AG10803 (cell line): ENCODE data around the gene ALDH1A2.

Experiments used
- DNase-seq: peaks from one replicate; pipeline ENCODE4 v3.0.0; 2010; ENCODE audit warnings: low read depth
- H3K4me3 ChIP-seq: 2 replicates; pipeline ENCODE4 v1.5.1; 2011; ENCODE audit warnings: mild to moderate bottlenecking, low read length, control low read depth
- CTCF ChIP-seq: conservative IDR thresholded peaks from 2 replicates; pipeline ENCODE4 v1.5.1; 2011; ENCODE audit warnings: mild to moderate bottlenecking, low read length, control low read depth, inconsistent platforms

The ALDH1A2 gene

GRCh38 chr15:58017869-58018268 is 47.6 kb downstream of the ALDH1A2 start:
- no peak for TF ChIP-seq CTCF
- no peak for DNase-seq
- no peak overlapping the region for H3K4me3 ChIP-seq

- no peak for DNase-seq
- TF ChIP-seq CTCF = no peak
These were observed 48.8 kb downstream of the ALDH1A2 start for GRCh38 chr15:58016581-58017175.

GRCh38 chr15:58015565-58015964 is 49.9 kb downstream of the ALDH1A2 start:
- no peak for TF ChIP-seq CTCF
- no peak overlapping the region for H3K4me3 ChIP-seq
- DNase-seq = peak; percentile 15

More at GRCh38 chr15:58016581-58017175, 48.8 kb downstream of the ALDH1A2 start:
- H3K4me3 ChIP-seq = no peak overlapping the region

- TF ChIP-seq CTCF = no peak
- DNase-seq = no peak
- no peak overlapping the region for H3K4me3 ChIP-seq
These were observed 51.0 kb downstream of the ALDH1A2 start for GRCh38 chr15:58014470-58014869.

GRCh38 chr15:58014040-58014439 is 51.5 kb downstream of the ALDH1A2 start:
- H3K4me3 ChIP-seq = no peak overlapping the region
- DNase-seq = no peak
- no peak for TF ChIP-seq CTCF

- DNase-seq = no peak
- H3K4me3 ChIP-seq = no peak overlapping the region
- no peak for TF ChIP-seq CTCF
These were observed 54.5 kb downstream of the ALDH1A2 start for GRCh38 chr15:58010983-58011382.

- no peak for TF ChIP-seq CTCF
- H3K4me3 ChIP-seq = no peak overlapping the region
- DNase-seq = no peak
These were observed 61.7 kb downstream of the ALDH1A2 start for GRCh38 chr15:58003810-58004209.
